ENCODE measurements around the gene PGM1.

Gene PGM1

GRCh38 chr1:63635681-63636080 lies 42.5 kb downstream of the PGM1 start:
- peak; percentile 75 for DNase-seq

- DNase-seq: no peak
Observed at GRCh38 chr1:63636192-63637105, 43.2 kb downstream of the PGM1 start.

GRCh38 chr1:63638471-63638870 lies 45.3 kb downstream of the PGM1 start:
- DNase-seq: no peak

- no peak for DNase-seq
Observed at GRCh38 chr1:63638875-63639274, 45.7 kb downstream of the PGM1 start.

GRCh38 chr1:63640633-63641567 lies 47.7 kb downstream of the PGM1 start:
- DNase-seq: no peak

GRCh38 chr1:63641615-63642014 lies 48.4 kb downstream of the PGM1 start:
- no peak for DNase-seq

GRCh38 chr1:63642901-63643300 lies 49.7 kb downstream of the PGM1 start:
- DNase-seq: no peak

- no peak for DNase-seq
Observed at GRCh38 chr1:63643517-63643916, 50.3 kb downstream of the PGM1 start.

GRCh38 chr1:63643926-63644325 lies 50.7 kb downstream of the PGM1 start:
- no peak for DNase-seq

- peak; percentile 43 for DNase-seq
Observed at GRCh38 chr1:63645317-63645716, 52.1 kb downstream of the PGM1 start.

- no peak for DNase-seq
Observed at GRCh38 chr1:63648689-63649088, 55.5 kb downstream of the PGM1 start.

GRCh38 chr1:63651161-63651701 lies 58.0 kb downstream of the PGM1 start:
- DNase-seq: peak; percentile 57

- no peak for DNase-seq
Observed at GRCh38 chr1:63653976-63654375, 60.8 kb downstream of the PGM1 start.

GRCh38 chr1:63659448-63659847 lies 66.2 kb downstream of the PGM1 start:
- no peak for DNase-seq

GRCh38 chr1:63662056-63662836 lies 69.0 kb downstream of the PGM1 start:
- DNase-seq: peak; percentile 77

- peak; percentile 33 for DNase-seq
Observed at GRCh38 chr1:63662841-63663240, 69.6 kb downstream of the PGM1 start.

- DNase-seq: peak; percentile 44
Observed at GRCh38 chr1:63663301-63663700, 70.1 kb downstream of the PGM1 start.

- DNase-seq: no peak
Observed at GRCh38 chr1:63663873-63664272, 70.7 kb downstream of the PGM1 start.

- DNase-seq: no peak
Observed at GRCh38 chr1:63664742-63665141, 71.5 kb downstream of the PGM1 start.

GRCh38 chr1:63665410-63665809 lies 72.2 kb downstream of the PGM1 start:
- no peak for DNase-seq

- no peak for DNase-seq
Observed at GRCh38 chr1:63665824-63666223, 72.6 kb downstream of the PGM1 start.

GRCh38 chr1:63668298-63668697 lies 75.1 kb downstream of the PGM1 start:
- no peak for DNase-seq
